ENCODE data around the gene BTNL9.
"Not testable (repeated sequence)": the region's sequence is repeated elsewhere in the genome, so short reads cannot be mapped to it uniquely, and the experiment has no call there.

Gene BTNL9

GRCh38 chr5:181043285-181044092, 3.4 kb downstream of the BTNL9 start:
- FAIRE-seq, result no peak

GRCh38 chr5:181044093-181044599, 4.1 kb downstream of the BTNL9 start:
- no peak for FAIRE-seq

- no peak for FAIRE-seq
These were observed 4.7 kb downstream of the BTNL9 start for GRCh38 chr5:181044662-181045305.

DNA sequence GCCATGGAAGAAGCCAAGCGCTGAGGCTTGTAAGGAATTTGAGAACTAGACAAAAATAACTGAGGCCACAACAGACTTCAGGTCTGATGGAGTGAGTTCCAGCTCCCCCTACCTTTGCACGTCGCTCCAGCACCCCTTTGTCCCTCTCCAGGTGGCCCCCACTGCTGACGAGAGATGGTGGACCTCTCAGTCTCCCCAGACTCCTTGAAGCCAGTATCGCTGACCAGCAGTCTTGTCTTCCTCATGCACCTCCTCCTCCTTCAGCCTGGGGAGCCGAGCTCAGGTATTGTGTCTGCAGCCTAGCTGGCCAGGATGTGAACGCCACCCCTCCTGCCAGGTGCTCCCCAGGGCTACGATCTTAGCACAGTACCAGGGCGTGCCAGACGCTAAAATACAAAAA, 5.2 kb downstream of the BTNL9 start:
- FAIRE-seq, result no peak

DNA sequence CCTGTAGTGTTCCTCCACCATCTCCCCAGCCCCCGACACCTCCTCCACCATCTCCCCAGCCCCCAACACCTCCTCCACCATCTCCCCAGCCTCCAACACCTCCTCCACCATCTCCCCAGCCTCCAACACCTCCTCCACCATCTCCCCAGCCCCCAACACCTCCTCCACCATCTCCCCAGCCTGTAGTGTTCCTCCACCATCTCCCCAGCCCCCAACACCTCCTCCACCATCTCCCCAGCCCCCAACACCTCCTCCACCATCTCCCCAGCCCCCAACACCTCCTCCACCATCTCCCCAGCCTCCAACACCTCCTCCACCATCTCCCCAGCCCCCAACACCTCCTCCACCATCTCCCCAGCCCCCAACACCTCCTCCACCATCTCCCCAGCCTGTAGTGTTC, 5.8 kb downstream of the BTNL9 start:
- not testable (repeated sequence) for FAIRE-seq

DNA sequence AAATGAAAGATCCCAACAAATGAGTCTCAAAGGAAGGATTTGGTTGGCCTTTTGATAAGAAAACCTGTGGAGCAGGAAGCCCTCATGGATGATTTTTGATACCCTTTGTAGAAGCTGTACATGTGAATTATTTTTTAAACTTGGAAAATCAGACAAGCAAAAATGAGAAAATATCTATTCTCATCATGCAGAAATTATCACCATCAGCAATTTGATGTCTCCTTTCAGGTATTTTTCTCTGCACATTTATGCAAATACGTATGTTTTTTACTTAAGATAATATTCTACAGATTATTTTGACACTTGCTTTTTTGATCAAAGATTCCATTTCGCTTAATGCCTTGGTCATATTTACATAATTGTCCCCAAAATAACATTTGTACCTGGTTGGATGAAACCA, 7.2 kb downstream of the BTNL9 start:
- no peak for FAIRE-seq

GRCh38 chr5:181047921-181048320, 7.9 kb downstream of the BTNL9 start:
- no peak for FAIRE-seq

GRCh38 chr5:181050016-181050415, 9.9 kb downstream of the BTNL9 start:
- FAIRE-seq, result no peak

DNA sequence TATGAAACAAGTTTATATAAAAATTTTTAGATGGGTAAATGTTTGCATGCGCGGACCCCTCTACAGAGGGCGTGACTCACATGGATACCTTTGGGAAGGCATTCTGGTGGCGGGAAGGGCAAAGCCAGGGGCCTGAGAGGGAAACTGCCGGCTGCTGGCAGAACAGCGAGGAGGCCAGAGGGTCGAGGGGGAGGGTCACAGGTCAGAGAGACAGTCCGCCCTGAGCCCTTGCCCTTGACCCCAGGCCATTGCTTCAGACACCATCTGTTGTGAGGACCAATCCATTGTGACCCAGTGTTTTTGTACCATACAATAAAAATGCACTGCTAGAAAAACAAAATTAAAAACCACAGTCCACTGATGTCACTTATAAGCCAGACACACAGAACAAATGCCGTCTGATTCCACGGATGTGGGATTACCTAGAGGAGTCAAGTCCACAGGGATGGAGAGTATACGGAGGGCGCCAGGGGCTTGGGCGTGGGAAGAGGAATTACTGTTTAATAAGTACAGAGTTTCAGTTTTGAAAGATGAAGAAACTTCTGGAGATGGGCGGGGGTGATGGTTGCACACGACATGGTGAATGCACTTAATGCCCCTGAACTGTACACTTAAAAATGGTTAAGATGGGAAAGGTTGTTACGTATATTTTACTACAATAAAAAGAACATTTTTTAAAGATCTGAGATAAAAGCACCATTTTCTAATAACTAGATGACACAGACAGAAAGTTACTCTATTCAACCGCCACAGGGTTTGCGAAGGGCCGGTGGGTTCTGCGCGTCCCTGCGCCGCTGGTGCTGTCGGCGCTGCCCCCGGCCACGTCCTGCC, 12.0 kb downstream of the BTNL9 start:
- no peak for FAIRE-seq

- FAIRE-seq, result no peak
These were observed 12.8 kb downstream of the BTNL9 start for GRCh38 chr5:181052672-181053487.

GRCh38 chr5:181053488-181054121, 13.5 kb downstream of the BTNL9 start:
- FAIRE-seq, result no peak

DNA sequence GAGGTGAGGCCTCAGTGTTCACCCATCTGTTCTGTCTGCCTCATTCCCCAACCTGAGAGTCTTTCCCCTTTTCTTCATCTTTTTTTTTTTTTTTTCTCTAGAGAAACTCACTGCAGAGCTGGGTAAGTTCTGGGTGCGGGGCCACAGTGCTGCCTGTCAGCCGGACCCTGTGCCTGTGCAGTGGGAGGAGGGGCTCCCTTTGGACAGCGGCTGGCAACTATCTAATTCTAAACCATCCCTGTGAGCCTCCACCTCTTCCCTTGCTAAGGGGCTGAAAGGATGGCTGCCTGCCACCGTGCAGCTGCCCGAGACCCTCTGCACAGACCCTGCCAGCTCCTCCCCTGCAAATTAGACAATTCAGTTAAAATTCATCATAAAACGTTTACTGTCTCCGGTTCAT, 14.1 kb downstream of the BTNL9 start:
- FAIRE-seq, result no peak

DNA sequence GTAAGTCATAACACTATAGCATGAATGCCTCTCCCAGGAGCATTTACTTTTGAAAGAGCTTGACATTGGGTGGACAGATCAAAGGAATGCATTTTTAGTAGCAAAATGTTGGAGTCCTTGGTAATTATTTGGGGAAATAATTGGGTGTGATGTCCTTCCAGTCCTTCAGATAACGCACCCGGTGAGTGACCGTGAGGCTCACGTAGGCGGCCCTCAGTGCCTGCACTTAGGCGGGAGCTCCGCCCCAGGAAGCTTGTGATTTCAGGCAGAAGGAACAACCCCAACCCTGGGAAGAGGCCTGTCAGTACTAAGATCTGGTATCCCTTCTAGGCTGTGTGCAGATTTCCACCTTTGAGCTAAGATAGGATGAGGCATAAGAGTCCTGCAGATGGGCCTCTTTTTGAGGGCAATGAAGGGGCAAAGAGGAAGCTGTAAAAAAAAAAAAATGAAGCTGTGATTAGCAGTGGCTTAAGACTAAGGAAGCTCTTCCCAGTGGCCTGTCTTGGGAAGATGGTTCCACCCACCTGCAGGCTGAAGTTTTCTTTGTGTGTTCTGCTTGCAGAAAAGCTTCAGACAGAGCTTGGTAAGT, 14.9 kb downstream of the BTNL9 start:
- FAIRE-seq, result no peak

DNA sequence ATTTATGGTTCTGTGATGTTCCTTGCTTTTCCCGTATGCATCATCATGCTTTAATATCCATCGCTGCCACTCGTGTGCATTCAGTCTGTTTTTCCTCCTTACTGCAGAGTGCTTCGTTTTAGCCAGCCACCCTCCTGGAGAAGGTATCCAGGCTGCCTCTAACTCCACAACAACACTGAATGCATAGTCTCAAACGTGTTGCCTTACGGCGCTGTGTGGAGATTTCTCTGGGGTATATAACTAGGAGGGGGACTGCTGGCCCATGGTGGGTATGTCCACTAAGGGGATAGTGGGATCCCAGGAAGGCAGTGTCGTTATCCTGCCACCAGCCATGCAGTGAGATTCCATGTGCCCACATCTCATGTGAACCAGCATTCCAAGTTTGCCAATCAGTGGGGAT, 16.4 kb downstream of the BTNL9 start:
- no peak for FAIRE-seq

GRCh38 chr5:181058321-181058720, 18.3 kb downstream of the BTNL9 start:
- FAIRE-seq, result no peak

DNA sequence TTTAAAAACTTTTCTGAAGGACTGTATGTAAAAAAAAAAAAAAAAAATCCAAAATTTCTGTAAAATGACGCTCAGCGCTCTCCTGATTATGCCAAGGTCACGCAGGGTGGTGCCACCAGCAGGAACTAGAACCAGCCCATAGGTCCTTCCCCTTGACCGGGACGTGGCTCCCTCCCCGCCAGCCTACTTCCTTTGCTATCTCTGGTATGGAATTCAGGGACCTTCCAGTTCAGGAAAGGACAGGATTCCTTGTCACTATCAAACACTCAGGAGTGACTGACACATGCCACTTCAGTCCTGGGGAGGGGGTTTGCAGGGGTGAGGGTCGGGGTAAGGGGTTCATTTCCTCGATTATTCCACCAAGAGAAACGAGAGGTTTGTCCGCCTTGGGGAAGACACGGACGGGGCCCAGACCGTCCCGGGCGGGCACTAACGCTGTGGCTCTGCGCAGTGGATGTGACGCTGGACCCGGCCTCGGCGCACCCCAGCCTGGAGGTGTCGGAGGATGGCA, 18.8 kb downstream of the BTNL9 start:
- no peak for FAIRE-seq

DNA sequence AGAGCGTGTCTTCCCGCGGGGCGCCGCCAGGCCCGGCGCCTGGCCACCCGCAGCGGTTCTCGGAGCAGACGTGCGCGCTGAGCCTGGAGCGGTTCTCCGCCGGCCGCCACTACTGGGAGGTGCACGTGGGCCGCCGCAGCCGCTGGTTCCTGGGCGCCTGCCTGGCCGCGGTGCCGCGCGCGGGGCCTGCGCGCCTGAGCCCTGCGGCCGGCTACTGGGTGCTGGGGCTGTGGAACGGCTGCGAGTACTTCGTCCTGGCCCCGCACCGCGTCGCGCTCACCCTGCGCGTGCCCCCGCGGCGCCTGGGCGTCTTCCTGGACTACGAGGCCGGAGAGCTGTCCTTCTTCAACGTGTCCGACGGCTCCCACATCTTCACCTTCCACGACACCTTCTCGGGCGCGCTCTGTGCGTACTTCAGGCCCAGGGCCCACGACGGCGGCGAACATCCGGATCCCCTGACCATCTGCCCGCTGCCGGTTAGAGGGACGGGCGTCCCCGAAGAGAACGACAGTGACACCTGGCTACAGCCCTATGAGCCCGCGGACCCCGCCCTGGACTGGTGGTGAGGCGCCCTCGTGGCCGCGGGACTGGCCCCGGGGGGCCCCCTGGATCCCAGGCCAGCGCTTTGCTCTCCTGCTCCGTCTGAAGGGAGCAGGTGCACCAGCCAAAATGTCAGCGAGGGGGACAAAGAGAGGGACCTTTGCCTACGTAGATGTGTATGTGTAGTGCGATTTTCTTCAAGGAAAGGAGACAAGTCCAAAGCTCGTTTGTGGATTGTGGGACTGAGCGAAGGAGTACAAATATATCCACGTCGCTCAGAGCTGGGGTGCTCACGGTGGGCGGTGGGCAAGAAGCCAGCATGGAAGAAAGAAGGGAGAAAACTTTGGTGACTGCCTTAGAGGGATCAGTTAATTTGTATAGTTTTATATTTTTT, 19.5 kb downstream of the BTNL9 start:
- no peak for FAIRE-seq

DNA sequence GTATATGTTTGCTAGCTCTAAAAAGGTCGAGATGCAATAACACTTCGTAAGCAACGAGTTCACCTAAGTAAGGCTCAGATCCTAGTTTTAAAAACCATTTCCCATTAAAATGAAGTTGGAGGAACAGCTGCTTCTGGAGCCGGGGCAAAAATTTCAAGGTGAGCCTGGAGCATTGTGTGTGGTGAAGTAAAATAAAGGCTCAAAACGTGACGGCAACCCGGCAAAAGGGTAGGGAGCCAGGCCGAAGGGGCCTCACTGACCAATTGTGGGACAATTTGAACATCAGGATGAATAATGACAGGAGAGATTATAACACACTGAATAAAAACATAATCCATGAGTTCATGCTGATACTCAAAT, 20.1 kb downstream of the BTNL9 start:
- FAIRE-seq, result no peak

- no peak for FAIRE-seq
These were observed 20.9 kb downstream of the BTNL9 start for GRCh38 chr5:181060924-181061323.

DNA sequence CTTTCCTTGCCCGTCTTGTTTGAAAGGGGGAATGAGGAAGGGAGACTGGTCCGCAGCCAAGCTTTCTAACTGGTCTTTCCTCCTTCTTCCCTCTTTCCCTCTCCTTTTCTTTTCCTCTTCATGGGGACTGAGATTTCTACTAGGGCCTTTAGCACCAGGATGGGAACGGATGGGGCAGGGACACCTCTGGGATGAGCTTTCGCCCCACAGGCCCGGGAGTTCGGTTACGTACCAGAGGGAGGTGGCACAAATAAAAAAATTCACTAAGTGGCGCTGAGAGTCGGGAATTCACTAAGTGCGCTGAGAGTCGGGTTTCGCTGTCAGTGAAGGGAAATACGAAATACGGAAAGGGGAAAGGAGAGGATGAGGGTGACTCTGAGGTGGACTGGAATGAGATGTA, 21.6 kb downstream of the BTNL9 start:
- no peak for FAIRE-seq
